BJ (cell line): ENCODE data around the gene BTRC. TPM values are rescaled to one million over a fixed set of nuclear protein-coding genes. Genes with fewer than 3 reads are reported as not detected.

Experiments used
- CTCF ChIA-PET: fragments of 350-600 bp; formaldehyde crosslinking; extraction: SDS; loops from one replicate; lab custom pipeline; 2021; ENCODE audit warnings: antibody characterized with exemption, inconsistent platforms; lab: Yijun Ruan, JAX
- POLR2A ChIA-PET: fragments of 300-600 bp; sonication (Branson Sonifier 250); formaldehyde crosslinking; extraction: SDS; loops from one replicate; lab custom pipeline; 2021; ENCODE audit warnings: antibody characterized with exemption; lab: Charles Lee
- DNase-seq: peaks from one replicate; pipeline ENCODE4 v3.0.0-alpha.2; 2011; ENCODE audit warnings: low read depth
- H3K27me3 ChIP-seq: 2 replicates; pipeline ENCODE4 v1.6.0; 2011; ENCODE audit warnings: low read length; ENCODE audit not compliant: control insufficient read depth, insufficient read depth
- H3K36me3 ChIP-seq: 2 replicates; pipeline ENCODE4 v1.5.1; 2011; ENCODE audit warnings: low read length; ENCODE audit not compliant: control insufficient read depth, insufficient read depth
- H3K4me3 ChIP-seq: 2 replicates; pipeline ENCODE4 v1.5.1; 2011; ENCODE audit warnings: low read depth, mild to moderate bottlenecking, control low read depth, low read length
- CTCF ChIP-seq: IDR thresholded peaks from 2 replicates; pipeline ENCODE4 v1.5.1; 2011; ENCODE audit warnings: low read depth, mild to moderate bottlenecking, control low read depth, inconsistent platforms, low read length, moderate library complexity; ENCODE audit not compliant: insufficient read depth
- polyA plus RNA-seq: library from polyadenylated mRNA; depleted of rRNA; stranded (reverse); fragments of >200 nt; gene quantifications from 2 replicates; pipeline ENCODE4 v1.2.3, GENCODE V29; 2011

Gene BTRC
- polyA plus RNA-seq, 1 experiment = 9.1 TPM

- Histone ChIP-seq H3K4me3 (no peak overlapping the region), H3K36me3 (peaks cover 6% of the 10 kb centered on the region; the same call in 1 of the 2 replicates), H3K27me3 (no peaks in the 10 kb centered on the region)
- ChIA-PET CTCF (interaction anchor here (0.9 to 3.7 kb wide), 2 partner anchors 17 to 32 kb away, joined by 3 to 20 read pairs; no protein-coding TSS in a partner anchor), POLR2A (no interaction called here)
- TF ChIP-seq CTCF = no peak
- no peak for DNase-seq
These were observed 184.5 kb downstream of the BTRC start for GRCh38 chr10:101538446-101538845.

GRCh38 chr10:101545898-101546297, 191.9 kb downstream of the BTRC start:
- no peaks in the 10 kb centered on the region for H3K27me3 ChIP-seq
- H3K36me3 ChIP-seq = 0 out of 2 replicates have a peak, but pooled peaks cover 1% of the 10 kb centered on the region
- H3K4me3 ChIP-seq = no peak overlapping the region
- ChIA-PET POLR2A (no interaction called here), CTCF (interaction anchor here (1.0 to 1.6 kb wide), 3 partner anchors 10 to 26 kb away, joined by 3 to 5 read pairs (median 3); no protein-coding TSS in a partner anchor)
- DNase-seq = no peak
- no peak for TF ChIP-seq CTCF

DNA sequence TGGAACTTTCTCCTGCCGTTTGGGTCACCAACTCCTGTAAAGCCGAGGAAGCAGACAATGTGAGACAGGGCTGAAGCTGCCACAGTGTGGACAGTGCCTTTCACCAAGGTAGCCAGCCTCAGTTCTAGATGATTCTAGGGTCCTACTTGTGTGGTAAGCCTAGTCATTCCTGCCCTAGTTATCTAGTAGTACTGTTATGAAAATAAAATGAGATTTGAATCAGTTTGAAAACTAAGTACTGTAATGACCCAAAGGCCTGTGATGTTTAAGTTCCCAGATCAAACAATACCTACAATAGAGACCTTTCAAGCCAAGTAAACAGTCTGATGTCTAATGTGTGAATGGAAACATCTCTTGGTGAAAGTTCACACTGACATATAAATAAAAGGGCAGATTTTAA, 197.0 kb downstream of the BTRC start:
- no peak for DNase-seq
- ChIA-PET CTCF (interaction anchor here (1.0 kb wide), 1 partner anchor 15 kb away, joined by 3 read pairs; no protein-coding TSS in a partner anchor), POLR2A (no interaction called here)
- peaks cover 4% of the 10 kb centered on the region; the same call in 1 of the 2 replicates for H3K36me3 ChIP-seq
- no peak overlapping the region for H3K4me3 ChIP-seq
- no peaks in the 10 kb centered on the region for H3K27me3 ChIP-seq
- no peak for TF ChIP-seq CTCF

GRCh38 chr10:101552442-101552841, 198.5 kb downstream of the BTRC start:
- no peak for DNase-seq
- TF ChIP-seq CTCF = no peak
- Histone ChIP-seq H3K36me3 (peaks cover 4% of the 10 kb centered on the region), H3K27me3 (no peaks in the 10 kb centered on the region), H3K4me3 (no peak overlapping the region)
- ChIA-PET CTCF (interaction anchor here (0.5 to 0.7 kb wide), 2 partner anchors 45 to 46 kb away, joined by 3 read pairs; no protein-coding TSS in a partner anchor), POLR2A (no interaction called here)

- Histone ChIP-seq H3K27me3 (no peaks in the 10 kb centered on the region), H3K4me3 (no peak overlapping the region), H3K36me3 (peaks cover 1% of the 10 kb centered on the region)
- POLR2A ChIA-PET = no interaction called here
- CTCF ChIA-PET = interaction anchor here (1.5 to 5.4 kb wide), 2 partner anchors 9 to 12 kb away, joined by 3 to 32 read pairs; no protein-coding TSS in a partner anchor
- no peak for TF ChIP-seq CTCF
- DNase-seq = no peak
These were observed 203.6 kb downstream of the BTRC start for GRCh38 chr10:101557541-101557940.
